HG03460 (cell line): ENCODE results near the gene PABPC4L.
"Not testable (repeated sequence)": the region's sequence is repeated elsewhere in the genome, so short reads cannot be mapped to it uniquely, and the experiment has no call there.

Experiments used
- ATAC-seq: cut with Tn5 transposase; IDR thresholded peaks from one replicate; pipeline ENCODE4 v1.9.1; 2021; ENCODE audit not compliant: unreplicated experiment

The PABPC4L gene

DNA sequence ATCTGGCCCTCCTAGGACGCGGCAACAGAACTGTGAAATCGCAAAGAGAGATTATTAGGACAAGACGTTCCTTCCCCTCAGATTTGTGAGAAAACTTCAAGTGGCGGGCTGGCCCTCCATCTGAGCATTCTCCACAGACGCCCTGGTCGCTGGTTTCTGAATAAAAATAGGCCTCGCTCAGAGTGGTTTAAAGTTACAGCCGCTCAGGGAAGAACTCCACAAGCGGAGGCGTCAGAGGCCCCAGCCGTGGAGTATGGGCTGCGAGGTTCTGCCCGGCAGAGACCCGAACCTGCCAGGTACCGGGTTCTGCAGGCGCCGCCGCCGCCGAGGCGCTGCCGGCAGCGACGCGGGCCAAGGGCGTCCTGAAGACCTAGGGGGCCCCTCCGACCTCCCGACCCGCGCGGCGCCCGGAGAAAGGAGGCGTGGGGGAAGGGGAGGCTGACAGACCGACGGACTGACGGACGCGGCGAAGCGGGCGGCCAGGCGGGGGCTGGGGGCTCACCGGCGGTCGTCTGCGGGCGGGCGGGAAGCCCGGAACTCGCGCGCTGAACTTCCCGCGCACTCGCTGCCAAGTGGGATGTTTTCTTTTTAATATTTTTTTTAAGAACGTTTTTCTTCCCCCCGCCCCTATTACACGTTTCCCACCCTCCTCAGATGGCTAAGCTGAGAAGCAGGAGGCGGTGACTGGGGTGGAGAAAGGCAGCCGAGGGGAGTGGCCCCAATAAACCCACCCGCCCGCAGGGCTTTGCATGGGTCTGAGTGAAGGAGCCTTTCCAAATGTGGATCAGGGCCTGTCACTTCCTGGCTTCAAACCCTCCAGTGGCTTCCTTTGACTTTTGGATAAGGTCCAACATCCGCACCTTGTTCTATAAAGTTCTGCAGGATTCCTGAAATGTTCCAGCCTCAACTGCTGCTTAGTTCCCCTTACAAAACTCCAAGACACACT is at the start of gene PABPC4L:
TSS of gene PABPC4L (minus strand) at position 574 of the 946 bp plus-strand sequence. CDS start 770 bp downstream, outside the sequence.
- no peak for ATAC-seq

DNA sequence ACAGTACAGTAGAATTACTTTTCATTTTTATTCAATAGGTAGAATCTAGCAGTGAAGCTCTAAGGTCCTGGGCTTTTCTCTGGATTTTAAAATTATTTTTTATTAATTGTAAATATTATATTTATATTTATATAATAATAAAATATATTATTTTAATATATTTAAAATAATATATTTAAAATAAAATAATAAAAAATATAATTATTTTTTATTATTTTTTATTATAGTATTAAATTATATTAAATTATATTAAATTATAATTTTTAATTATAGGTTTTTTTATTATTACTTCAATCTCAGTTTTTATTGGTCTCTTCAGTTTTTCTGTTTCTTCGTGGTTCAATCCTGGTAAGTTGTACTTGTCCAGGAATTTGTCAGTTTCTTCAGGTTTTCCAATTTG is 49.7 kb upstream of the PABPC4L start:
- ATAC-seq = no peak

DNA sequence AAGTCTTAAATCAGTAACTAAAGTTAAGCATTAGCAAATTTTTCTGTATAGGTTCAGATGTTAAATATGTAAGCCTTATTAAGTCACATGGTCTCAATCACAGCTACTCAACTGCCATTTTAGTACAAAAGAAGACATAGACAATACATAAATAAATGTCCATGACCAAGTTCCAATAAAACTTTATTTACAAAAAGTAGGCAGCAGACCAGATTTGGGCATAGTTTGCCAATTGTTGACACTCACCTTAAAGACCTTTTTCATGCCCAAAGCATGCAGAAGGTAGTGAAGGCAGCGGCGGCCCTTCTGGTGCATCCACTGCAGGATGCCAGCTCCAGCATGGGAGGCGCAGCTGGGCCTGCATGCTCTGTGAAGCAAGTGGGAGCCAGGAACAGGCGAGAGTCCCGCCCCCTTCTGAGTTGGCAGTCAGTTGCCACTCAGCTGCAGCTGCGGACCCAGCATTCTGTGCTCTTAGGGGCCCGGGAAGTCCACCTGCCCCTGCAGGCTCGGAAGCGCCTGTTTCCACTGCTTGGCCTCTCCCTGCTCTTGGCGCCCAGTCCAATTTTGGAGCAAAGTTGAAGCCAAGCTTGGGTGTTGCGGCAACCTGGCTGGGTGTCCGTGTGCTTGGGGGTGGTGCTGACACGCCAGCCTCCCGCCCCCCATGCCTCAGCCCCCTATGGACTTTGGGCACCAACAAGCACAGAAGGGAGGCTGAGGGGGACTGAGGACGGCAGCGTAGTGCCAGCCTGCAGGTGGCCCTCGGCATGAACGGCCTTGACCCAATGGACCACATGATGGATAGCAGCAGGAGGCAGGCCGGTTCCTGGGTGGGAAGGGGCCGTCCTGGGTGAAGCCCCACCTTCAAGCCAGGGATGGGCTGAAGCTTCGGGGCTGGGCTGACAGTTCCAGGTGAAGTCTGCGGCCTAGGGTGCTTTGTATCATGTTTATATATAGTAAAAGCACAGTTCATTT is 42.4 kb upstream of the PABPC4L start:
- no peak for ATAC-seq

GRCh38 chr4:134219043-134219442 is 17.5 kb upstream of the PABPC4L start:
- ATAC-seq = no peak

GRCh38 chr4:134216411-134216810 is 14.8 kb upstream of the PABPC4L start:
- ATAC-seq = no peak

- no peak for ATAC-seq
These were observed 14.2 kb upstream of the PABPC4L start for GRCh38 chr4:134215620-134216344.

- not testable (repeated sequence) for ATAC-seq
These were observed 6.4 kb upstream of the PABPC4L start for GRCh38 chr4:134207955-134208354.

- no peak for ATAC-seq
These were observed 772 bp upstream of the PABPC4L start for GRCh38 chr4:134202166-134202956.

- no peak for ATAC-seq
These were observed 776 bp downstream of the PABPC4L start for GRCh38 chr4:134200811-134201215.

DNA sequence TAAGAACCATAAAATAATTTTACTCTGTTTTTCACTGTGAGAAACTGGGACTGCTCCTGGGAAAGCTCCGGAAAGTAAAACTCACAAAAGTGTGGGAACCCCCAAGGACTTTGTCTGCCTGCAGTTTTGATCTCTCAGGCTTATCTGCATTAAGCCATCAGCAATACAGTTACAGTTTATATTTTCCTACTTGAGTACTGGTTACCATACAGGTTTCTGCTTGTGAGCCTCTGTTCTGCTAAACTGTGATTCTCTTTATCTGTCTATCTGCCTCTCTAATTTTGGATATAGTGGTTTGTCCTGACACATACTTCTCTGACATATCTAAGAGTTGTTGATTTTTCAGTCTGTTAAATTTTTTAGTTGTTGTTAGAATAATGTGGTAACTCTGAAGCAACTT is 11.6 kb downstream of the PABPC4L start:
- ATAC-seq = no peak

DNA sequence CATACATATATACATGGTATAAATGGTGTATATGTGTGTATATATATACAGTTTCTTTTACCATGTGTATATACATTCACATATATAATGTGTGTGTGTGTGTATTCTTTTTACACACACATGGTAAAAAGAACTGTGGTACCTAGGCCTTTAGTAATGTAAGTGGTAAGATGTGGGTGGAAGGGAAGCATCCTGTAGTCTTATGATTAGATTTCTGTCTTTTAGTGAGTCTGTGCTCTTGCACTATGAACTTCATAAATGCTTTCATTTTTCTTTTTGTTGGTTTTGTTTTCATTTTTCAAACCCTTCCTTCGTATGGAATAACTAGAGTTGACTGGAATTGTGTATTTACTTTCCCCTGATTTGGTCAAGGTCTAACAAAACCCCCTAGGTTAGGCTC is 12.1 kb downstream of the PABPC4L start:
- ATAC-seq = no peak

DNA sequence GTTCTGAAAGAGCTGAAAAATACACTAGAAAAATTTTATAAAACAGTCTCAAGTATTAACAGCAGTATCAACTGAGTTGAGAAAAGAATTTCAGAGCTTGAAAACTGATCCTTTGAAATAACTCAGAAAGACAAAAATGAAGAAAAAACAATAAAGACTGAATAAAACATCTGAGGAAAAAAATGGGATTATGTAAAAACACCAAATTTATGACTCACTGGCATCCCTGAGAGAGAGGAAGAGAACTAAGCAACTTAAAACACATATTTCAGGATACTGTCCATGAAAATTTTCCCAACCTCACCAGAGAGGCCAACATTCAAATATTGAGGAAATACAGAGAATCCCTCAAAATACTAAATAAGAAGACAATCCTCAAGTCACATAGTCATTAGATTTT is 22.9 kb downstream of the PABPC4L start:
- ATAC-seq = no peak

DNA sequence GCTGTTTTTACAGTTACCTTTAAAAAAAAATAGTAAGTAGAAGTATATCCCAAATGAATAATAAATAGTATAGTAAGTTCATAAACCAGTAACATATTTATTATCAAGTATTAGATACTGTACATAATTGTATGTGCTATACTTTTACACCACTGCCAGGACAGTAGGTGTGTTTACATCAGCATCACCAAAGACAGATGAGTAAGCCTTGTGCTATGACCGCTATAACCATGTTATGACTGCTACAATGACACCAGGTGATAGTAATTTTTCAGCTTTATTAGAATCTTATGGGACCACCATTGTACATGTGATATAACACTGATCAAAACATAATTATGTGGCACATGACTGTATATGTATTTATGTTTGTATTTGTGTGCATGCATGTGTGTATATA is 27.3 kb downstream of the PABPC4L start:
- no peak for ATAC-seq

DNA sequence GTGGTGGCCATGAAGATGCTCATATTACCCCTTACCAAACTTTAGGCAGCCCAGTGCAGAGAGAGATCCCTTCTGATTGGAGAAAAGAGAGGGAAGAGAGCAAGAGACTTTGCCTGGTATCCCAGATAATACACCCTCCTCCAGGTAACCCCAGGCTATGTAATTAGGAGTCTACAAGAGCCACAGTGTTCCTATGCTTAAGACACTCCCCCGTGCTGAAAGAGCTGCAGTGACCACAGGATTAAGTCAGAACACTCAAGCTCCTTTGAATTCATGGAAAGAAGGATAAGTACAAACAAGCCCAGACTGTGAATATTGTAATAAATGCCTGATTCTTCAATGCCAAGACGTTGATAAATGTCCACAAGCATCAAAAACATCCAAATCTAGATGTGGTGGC is 41.4 kb downstream of the PABPC4L start:
- ATAC-seq = no peak

DNA sequence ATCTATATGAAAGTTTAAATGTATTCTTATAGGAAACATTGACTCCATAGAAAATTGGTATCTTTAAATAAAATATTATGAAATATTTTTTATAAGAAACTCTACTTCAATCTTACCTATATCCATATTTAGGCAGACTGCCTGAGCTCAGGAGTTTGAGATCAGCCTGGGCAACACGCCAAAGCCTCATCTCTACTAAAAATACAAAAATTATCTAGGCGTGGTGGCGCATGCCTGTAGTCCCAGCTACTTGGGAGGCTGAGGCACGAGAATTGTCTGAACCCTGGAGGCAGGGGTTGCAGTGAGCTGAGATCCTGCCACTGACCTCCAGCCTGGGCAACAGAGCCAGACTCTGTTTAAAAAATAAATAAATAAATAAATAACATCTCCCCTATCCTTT is 47.5 kb downstream of the PABPC4L start:
- no peak for ATAC-seq

GRCh38 chr4:134147941-134148340 is 53.6 kb downstream of the PABPC4L start:
- ATAC-seq = no peak
